Small intestine (tissue), 16 donors: ENCODE measurements around the gene MTF1. TPM values are rescaled to one million over a fixed set of nuclear protein-coding genes. Genes with fewer than 3 reads are reported as not detected.
"Not testable (repeated sequence)": the region's sequence is repeated elsewhere in the genome, so short reads cannot be mapped to it uniquely, and the experiment has no call there.

Experiments
- DNase-seq, 2 donors: peaks; one replicate each; pipeline versions ENCODE4 v3.0.0 to v3.0.0-alpha.2; 2013
- FAIRE-seq: peaks from 2 replicates; lab custom pipeline; 2012; peaks lifted over from hg19 to GRCh38; lab: Jason Lieb, UNC
- H3K27ac ChIP-seq, 3 donors: one replicate each; pipeline ENCODE4 v1.5.1; 2013; ENCODE audit warnings: low read length in 2 of 3, mild to moderate bottlenecking in 2 of 3, control low read depth in 1 of 3, inconsistent platforms in 1 of 3, low read depth in 1 of 3, moderate library complexity in 1 of 3
- H3K27me3 ChIP-seq, 3 donors: one replicate each; pipeline ENCODE4 v1.6.1; 2013; ENCODE audit warnings: low read length in 3 of 3, inconsistent platforms in 1 of 3; ENCODE audit not compliant: control insufficient read depth in 3 of 3, insufficient read depth in 3 of 3
- H3K36me3 ChIP-seq, 3 donors: one replicate each; pipeline ENCODE4 v1.6.1; 2013; ENCODE audit warnings: low read length in 3 of 3, inconsistent platforms in 1 of 3, low read depth in 1 of 3, mild to moderate bottlenecking in 1 of 3, moderate library complexity in 1 of 3; ENCODE audit not compliant: control insufficient read depth in 3 of 3, insufficient read depth in 2 of 3
- H3K4me1 ChIP-seq, 3 donors: one replicate each; pipeline ENCODE4 v1.6.1; 2013; ENCODE audit warnings: low read length in 2 of 3, inconsistent platforms in 1 of 3, low read depth in 1 of 3, mild to moderate bottlenecking in 1 of 3, moderate library complexity in 1 of 3; ENCODE audit not compliant: control insufficient read depth in 3 of 3, insufficient read depth in 2 of 3
- H3K4me3 ChIP-seq, 3 donors: one replicate each; pipeline ENCODE4 v1.5.1; 2013; ENCODE audit warnings: low read length in 3 of 3, control low read depth in 1 of 3, inconsistent platforms in 1 of 3, low read depth in 1 of 3, mild to moderate bottlenecking in 1 of 3, moderate library complexity in 1 of 3
- H3K9me3 ChIP-seq, 2 donors: one replicate each; pipeline ENCODE4 v1.6.1; 2013; ENCODE audit warnings: low read depth in 1 of 2, low read length in 1 of 2; ENCODE audit not compliant: control insufficient read depth in 2 of 2, insufficient read depth in 1 of 2
- WGBS, 3 donors: extraction: QIAGEN DNeasy Blood & Tissue Kit; methylation state at CpG; one replicate each; pipeline ENCODE4 v1.1.7; 2013; 5-methylcytosine and 5-hydroxymethylcytosine counted together
- long read RNA-seq, 10 donors: transcript quantifications; one replicate each; lab custom pipeline, GENCODE V29; 2026
- polyA plus RNA-seq, 4 donors: library from polyadenylated mRNA; stranded (reverse) in 3 of 4; unstranded in 1 of 4; fragments of 200-250 nt in 3 of 4; fragments of 120-200 nt in 1 of 4; gene quantifications; one replicate each; pipeline versions ENCODE4 v1.2.1 to v1.2.3, GENCODE V29; 2013
- donor health status: healthy with polysubstance abuse.
- donor health status: control.
- donor health status: control.
- donor health status: Bipolar disorder and iron deficiency.
- donor health status: healthy.

The MTF1 gene
- polyA plus RNA-seq = 1 to 10 TPM; 1.6 to 5.7 (median 3.1) TPM
- long read RNA-seq, donor 1 = 0 reads
- long read RNA-seq, donor 2, full-length matches to known transcripts = 2 of 2 reads
- long read RNA-seq, donor 2, partial matches to known transcripts = 0 of 2 reads
- long read RNA-seq, donor 2, other reads (novel, unspliced or antisense) = 0 of 2 reads
- long read RNA-seq, donor 3 = 0 reads
- long read RNA-seq, donor 4 = 0 reads
- long read RNA-seq, donor 5 = 0 reads
- long read RNA-seq, donor 6 = 0 reads
- long read RNA-seq, donor 7 = 0 reads
- long read RNA-seq, donor 8 = 0 reads
- long read RNA-seq, donor 9 = 0 reads
- long read RNA-seq, donor 10 = 0 reads

- no peak for FAIRE-seq
- WGBS, 3 donors = 0 to 1% (median 0%) methylated on average over 45 to 61 of the region's 61 CpGs
Observed at GRCh38 chr1:37859507-37860345, at the start of gene MTF1. TSS of gene MTF1 (minus strand) at chr1:37859592. CDS start at chr1:37857658, 1,934 bp downstream.

GRCh38 chr1:37908531-37908930, 49.1 kb upstream of the MTF1 start:
- not testable (repeated sequence) for H3K36me3 ChIP-seq, H3K4me3 ChIP-seq, H3K27me3 ChIP-seq, H3K4me1 ChIP-seq, H3K27ac ChIP-seq, DNase-seq, FAIRE-seq
- 99% methylated on average over 9 to 10 of the region's 10 CpGs for WGBS, 3 donors
- H3K9me3 ChIP-seq = peaks cover 0 to 24% of the 10 kb centered on the region in 2 donors

More at GRCh38 chr1:37859507-37860345, at the start of gene MTF1:
- no peaks in the 10 kb centered on the region for H3K9me3 ChIP-seq
- peaks cover 3 to 16% (median 6%) of the 10 kb centered on the region in 3 donors for H3K4me1 ChIP-seq
- peak within 1 kb of the TSS; percentile 79 to 100 (median 91) for H3K4me3 ChIP-seq
- peak within 1 kb of the TSS; percentile 79 to 93 (median 92) for H3K27ac ChIP-seq
- peaks cover 0 to 16% (median 6%) of the 10 kb centered on the region in 3 donors for H3K36me3 ChIP-seq
- no peaks in the 10 kb centered on the region for H3K27me3 ChIP-seq
- peak; percentile 99 for DNase-seq

GRCh38 chr1:37907416-37908125, 48.2 kb upstream of the MTF1 start:
- not testable (repeated sequence) for FAIRE-seq, H3K27me3 ChIP-seq, H3K4me1 ChIP-seq, H3K4me3 ChIP-seq, H3K36me3 ChIP-seq, H3K27ac ChIP-seq
- WGBS, 3 donors = 60 to 86% (median 66%) methylated on average over 6 of the region's 6 CpGs
- peak in 1 of 2 donors; percentile 14 for DNase-seq
- peaks cover 0 to 21% of the 10 kb centered on the region in 2 donors for H3K9me3 ChIP-seq

- H3K27ac ChIP-seq = not testable (repeated sequence)
- 94 to 98% (median 96%) methylated on average over 3 of the region's 3 CpGs for WGBS, 3 donors
Observed at GRCh38 chr1:37906591-37906990, 47.2 kb upstream of the MTF1 start.

GRCh38 chr1:37905727-37906126, 46.3 kb upstream of the MTF1 start:
- no peaks in the 10 kb centered on the region for H3K27me3 ChIP-seq
- H3K4me3 ChIP-seq = no peak overlapping the region
- WGBS, 3 donors = 99 to 100% (median 100%) methylated on average over 1 of the region's 1 CpG
- H3K4me1 ChIP-seq = peaks cover 0 to 2% (median 0%) of the 10 kb centered on the region in 3 donors
- DNase-seq = no peak
- no peak for FAIRE-seq
- no peak overlapping the region for H3K27ac ChIP-seq
- peaks cover 0 to 10% of the 10 kb centered on the region in 2 donors for H3K9me3 ChIP-seq
- H3K36me3 ChIP-seq = peaks cover 0 to 2% (median 0%) of the 10 kb centered on the region in 3 donors

More at GRCh38 chr1:37906591-37906990, 47.2 kb upstream of the MTF1 start:
- H3K27me3 ChIP-seq, H3K4me1 ChIP-seq, H3K4me3 ChIP-seq, FAIRE-seq, H3K36me3 ChIP-seq, DNase-seq: not testable (repeated sequence)
- peaks cover 0 to 11% of the 10 kb centered on the region in 2 donors for H3K9me3 ChIP-seq

GRCh38 chr1:37903921-37904320, 44.5 kb upstream of the MTF1 start:
- H3K36me3 ChIP-seq, H3K27me3 ChIP-seq, H3K4me3 ChIP-seq, H3K27ac ChIP-seq, H3K4me1 ChIP-seq, DNase-seq, FAIRE-seq: not testable (repeated sequence)
- peaks cover 0 to 10% of the 10 kb centered on the region in 2 donors for H3K9me3 ChIP-seq
- 95 to 97% (median 96%) methylated on average over 6 of the region's 6 CpGs for WGBS, 3 donors

- no peak overlapping the region for H3K4me3 ChIP-seq
- DNase-seq = no peak
- 86 to 90% (median 90%) methylated on average over 5 of the region's 5 CpGs for WGBS, 3 donors
- H3K4me1 ChIP-seq = peaks cover 0 to under 1% (median 0%) of the 10 kb centered on the region in 3 donors
- peaks cover 0 to 2% (median 2%) of the 10 kb centered on the region in 3 donors for H3K36me3 ChIP-seq
- no peak overlapping the region for H3K27ac ChIP-seq
- no peaks in the 10 kb centered on the region for H3K27me3 ChIP-seq
- FAIRE-seq = no peak
- H3K9me3 ChIP-seq = peaks cover 0 to 13% of the 10 kb centered on the region in 2 donors
Observed at GRCh38 chr1:37902983-37903382, 43.6 kb upstream of the MTF1 start.

- DNase-seq (no peak), FAIRE-seq (no peak)
- Histone ChIP-seq H3K27ac (no peak overlapping the region), H3K4me1 (no peaks in the 10 kb centered on the region), H3K9me3 (peaks cover 0 to 9% of the 10 kb centered on the region in 2 donors), H3K4me3 (no peak overlapping the region), H3K36me3 (peaks cover 0 to 2% (median 2%) of the 10 kb centered on the region in 3 donors), H3K27me3 (no peaks in the 10 kb centered on the region)
- WGBS, 3 donors = 90 to 94% (median 92%) methylated on average over 6 of the region's 6 CpGs
Observed at GRCh38 chr1:37901893-37902225, 42.5 kb upstream of the MTF1 start.
